Tibial artery (tissue), 4 donors: ENCODE measurements around the gene MBTD1.

ENCODE experiments used
- DNase-seq, 2 donors: peaks; one replicate each; pipeline ENCODE4 v3.0.0-alpha.2; 2019
- H3K27ac ChIP-seq, 2 donors: fragments of 200-600 bp; sonication (generic) in 1 of 2; 1 replicate in 1 of 2; 2 replicates in 1 of 2; pipeline ENCODE4 v1.5.1; 2018 to 2019; ENCODE audit warnings: mild to moderate bottlenecking in 1 of 2
- H3K27me3 ChIP-seq, 2 donors: fragments of 200-600 bp; sonication (generic) in 1 of 2; one replicate each; pipeline versions ENCODE4 v1.5.1 to v1.6.0; 2016 to 2019
- H3K36me3 ChIP-seq, 3 donors: fragments of 200-600 bp; sonication (generic) in 2 of 3; one replicate each; pipeline ENCODE4 v1.5.1; 2016 to 2019; ENCODE audit warnings: mild to moderate bottlenecking in 2 of 3
- H3K4me1 ChIP-seq, 4 donors: fragments of 200-600 bp; sonication (generic) in 2 of 4; 1 replicate in 3 of 4; 2 replicates in 1 of 4; pipeline ENCODE4 v1.5.1; 2016 to 2019
- H3K4me3 ChIP-seq, 2 donors: fragments of 200-600 bp; sonication (generic) in 1 of 2; 1 replicate in 1 of 2; 2 replicates in 1 of 2; pipeline ENCODE4 v1.5.1; 2018 to 2019; ENCODE audit warnings: mild to moderate bottlenecking in 2 of 2
- H3K9me3 ChIP-seq, 3 donors: fragments of 200-600 bp; sonication (generic) in 1 of 3; one replicate each; pipeline ENCODE4 v1.5.1; 2016 to 2019
- intact Hi-C: fragments of 100-400 bp; cut with DNase I; formaldehyde crosslinking; loops from one replicate; pipeline ENCODE4 v1.15.0; 2023; ENCODE audit warnings: low total_unique reads
- TF ChIP-seq, protein P1 (sequence below), 2 experiments: fragments of 200-600 bp in 1 of 2; fragments of 450-650 bp in 1 of 2; IDR thresholded peaks; one replicate each; pipeline ENCODE4 v1.5.1; 2017 to 2019; ENCODE audit warnings: antibody characterized with exemption in 2 of 2, mild to moderate bottlenecking in 1 of 2, moderate library complexity in 1 of 2

Gene MBTD1

GRCh38 chr17:51191895-51192294 is 68.0 kb downstream of the MBTD1 start:
- Histone ChIP-seq H3K4me3 (no peak overlapping the region), H3K9me3 (no peaks in the 10 kb centered on the region), H3K4me1 (no peaks in the 10 kb centered on the region), H3K36me3 (peaks cover 57 to 84% (median 70%) of the 10 kb centered on the region in 3 donors), H3K27me3 (no peaks in the 10 kb centered on the region), H3K27ac (no peak overlapping the region)
- intact Hi-C loops = no loop called here
- DNase-seq = no peak
- TF ChIP-seq, protein P1, sequence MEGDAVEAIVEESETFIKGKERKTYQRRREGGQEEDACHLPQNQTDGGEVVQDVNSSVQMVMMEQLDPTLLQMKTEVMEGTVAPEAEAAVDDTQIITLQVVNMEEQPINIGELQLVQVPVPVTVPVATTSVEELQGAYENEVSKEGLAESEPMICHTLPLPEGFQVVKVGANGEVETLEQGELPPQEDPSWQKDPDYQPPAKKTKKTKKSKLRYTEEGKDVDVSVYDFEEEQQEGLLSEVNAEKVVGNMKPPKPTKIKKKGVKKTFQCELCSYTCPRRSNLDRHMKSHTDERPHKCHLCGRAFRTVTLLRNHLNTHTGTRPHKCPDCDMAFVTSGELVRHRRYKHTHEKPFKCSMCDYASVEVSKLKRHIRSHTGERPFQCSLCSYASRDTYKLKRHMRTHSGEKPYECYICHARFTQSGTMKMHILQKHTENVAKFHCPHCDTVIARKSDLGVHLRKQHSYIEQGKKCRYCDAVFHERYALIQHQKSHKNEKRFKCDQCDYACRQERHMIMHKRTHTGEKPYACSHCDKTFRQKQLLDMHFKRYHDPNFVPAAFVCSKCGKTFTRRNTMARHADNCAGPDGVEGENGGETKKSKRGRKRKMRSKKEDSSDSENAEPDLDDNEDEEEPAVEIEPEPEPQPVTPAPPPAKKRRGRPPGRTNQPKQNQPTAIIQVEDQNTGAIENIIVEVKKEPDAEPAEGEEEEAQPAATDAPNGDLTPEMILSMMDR (IDR thresholded peaks at IDR 0.05) = no peak

DNA sequence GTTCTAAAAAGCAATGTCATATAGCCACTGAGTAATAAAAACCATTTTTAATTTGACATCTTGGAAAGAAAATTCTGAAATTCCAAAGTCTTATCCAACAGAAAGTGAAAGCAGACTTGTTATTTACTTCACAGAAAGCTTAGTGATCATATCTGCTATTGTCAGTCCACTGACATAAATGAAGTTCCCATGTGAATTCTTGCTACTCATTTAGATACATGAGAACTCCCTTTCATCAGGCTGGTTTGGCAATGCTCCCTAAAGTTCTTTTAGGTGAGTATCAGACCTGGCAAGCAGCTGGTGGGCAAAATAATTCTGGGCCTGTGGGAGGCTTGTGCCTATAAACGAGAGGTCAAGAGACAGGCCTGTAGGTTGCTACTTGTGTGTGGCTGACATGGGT is 70.2 kb downstream of the MBTD1 start:
- H3K9me3 ChIP-seq = no peaks in the 10 kb centered on the region
- no peak overlapping the region for H3K27ac ChIP-seq
- H3K4me1 ChIP-seq = no peaks in the 10 kb centered on the region
- H3K36me3 ChIP-seq = peaks cover 44 to 76% (median 64%) of the 10 kb centered on the region in 3 donors
- intact Hi-C loops = no loop called here
- DNase-seq = no peak
- no peak overlapping the region for H3K4me3 ChIP-seq
- TF ChIP-seq, protein P1 (IDR thresholded peaks at IDR 0.05) = no peak
- no peaks in the 10 kb centered on the region for H3K27me3 ChIP-seq

DNA sequence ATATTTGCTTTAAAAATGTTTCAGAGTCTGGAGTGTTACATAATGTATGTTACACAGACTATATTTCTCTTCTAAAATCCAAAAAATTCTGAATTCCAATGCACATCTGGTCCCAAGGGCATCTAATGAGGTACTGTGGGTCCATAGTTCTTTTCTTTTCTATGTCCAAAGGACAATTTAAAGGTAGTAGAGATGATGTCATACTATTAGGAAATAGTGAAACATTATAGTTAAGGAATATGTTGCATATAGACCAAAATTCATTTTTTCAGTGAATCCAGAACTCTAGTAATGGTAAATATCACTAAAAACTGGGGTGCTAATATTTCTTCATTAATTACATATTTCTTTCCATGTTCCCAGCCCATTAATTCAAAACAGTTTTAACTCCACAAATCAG is 70.7 kb downstream of the MBTD1 start:
- no peak overlapping the region for H3K27ac ChIP-seq
- H3K4me1 ChIP-seq = no peaks in the 10 kb centered on the region
- intact Hi-C loops = no loop called here
- TF ChIP-seq, protein P1 (IDR thresholded peaks at IDR 0.05) = no peak
- no peaks in the 10 kb centered on the region for H3K27me3 ChIP-seq
- H3K4me3 ChIP-seq = no peak overlapping the region
- H3K36me3 ChIP-seq = peaks cover 41 to 73% (median 67%) of the 10 kb centered on the region in 3 donors
- no peaks in the 10 kb centered on the region for H3K9me3 ChIP-seq
- DNase-seq = no peak

- no peaks in the 10 kb centered on the region for H3K27me3 ChIP-seq
- H3K36me3 ChIP-seq = peaks cover 32 to 73% (median 67%) of the 10 kb centered on the region in 3 donors
- no peak overlapping the region for H3K4me3 ChIP-seq
- TF ChIP-seq, protein P1 (IDR thresholded peaks at IDR 0.05) = no peak
- intact Hi-C loops = no loop called here
- no peak overlapping the region for H3K27ac ChIP-seq
- H3K9me3 ChIP-seq = no peaks in the 10 kb centered on the region
- DNase-seq = no peak
- no peaks in the 10 kb centered on the region for H3K4me1 ChIP-seq
Measured at GRCh38 chr17:51188271-51188833, 71.5 kb downstream of the MBTD1 start.

- intact Hi-C loops = no loop called here
- Histone ChIP-seq H3K9me3 (no peaks in the 10 kb centered on the region), H3K27me3 (no peaks in the 10 kb centered on the region), H3K4me3 (no peak overlapping the region), H3K36me3 (peaks cover 19 to 75% (median 60%) of the 10 kb centered on the region in 3 donors), H3K4me1 (no peaks in the 10 kb centered on the region), H3K27ac (no peak overlapping the region)
- TF ChIP-seq, protein P1 (IDR thresholded peaks at IDR 0.05) = no peak
- no peak for DNase-seq
Measured at GRCh38 chr17:51185763-51186332, 74.0 kb downstream of the MBTD1 start.
